MM.1S (cell line): ENCODE measurements around the gene PLPP6.

Source experiments
- EZH2phosphoT487 ChIP-seq: fragments of 300-600 bp; sonication (generic); IDR thresholded peaks from 2 replicates; pipeline ENCODE4 v1.6.1; 2018; ENCODE audit warnings: antibody characterized with exemption, low read length
- TF ChIP-seq, protein P1 (sequence below): fragments of 300-600 bp; sonication (generic); IDR thresholded peaks from 2 replicates; pipeline ENCODE4 v1.5.1; 2016; ENCODE audit warnings: antibody characterized with exemption, low read length, mixed read lengths

DNA sequence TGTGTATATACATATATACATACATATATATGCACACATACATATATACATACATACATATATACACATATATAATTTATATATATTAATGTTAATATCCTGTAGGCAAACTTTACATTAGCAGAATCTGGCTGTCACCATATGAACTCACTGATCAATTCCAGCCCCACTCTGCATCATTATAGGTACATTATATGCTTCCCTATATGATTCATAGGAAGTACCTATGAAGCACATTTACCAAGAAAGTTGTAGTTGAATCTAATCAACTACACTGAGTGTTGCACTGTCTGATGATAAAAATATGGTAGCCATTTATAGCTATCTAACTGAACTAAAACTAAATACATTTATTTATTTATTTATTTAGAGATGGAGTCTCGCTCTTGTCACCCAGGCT is 9.6 kb downstream of the PLPP6 start:
- TF ChIP-seq, protein P1, sequence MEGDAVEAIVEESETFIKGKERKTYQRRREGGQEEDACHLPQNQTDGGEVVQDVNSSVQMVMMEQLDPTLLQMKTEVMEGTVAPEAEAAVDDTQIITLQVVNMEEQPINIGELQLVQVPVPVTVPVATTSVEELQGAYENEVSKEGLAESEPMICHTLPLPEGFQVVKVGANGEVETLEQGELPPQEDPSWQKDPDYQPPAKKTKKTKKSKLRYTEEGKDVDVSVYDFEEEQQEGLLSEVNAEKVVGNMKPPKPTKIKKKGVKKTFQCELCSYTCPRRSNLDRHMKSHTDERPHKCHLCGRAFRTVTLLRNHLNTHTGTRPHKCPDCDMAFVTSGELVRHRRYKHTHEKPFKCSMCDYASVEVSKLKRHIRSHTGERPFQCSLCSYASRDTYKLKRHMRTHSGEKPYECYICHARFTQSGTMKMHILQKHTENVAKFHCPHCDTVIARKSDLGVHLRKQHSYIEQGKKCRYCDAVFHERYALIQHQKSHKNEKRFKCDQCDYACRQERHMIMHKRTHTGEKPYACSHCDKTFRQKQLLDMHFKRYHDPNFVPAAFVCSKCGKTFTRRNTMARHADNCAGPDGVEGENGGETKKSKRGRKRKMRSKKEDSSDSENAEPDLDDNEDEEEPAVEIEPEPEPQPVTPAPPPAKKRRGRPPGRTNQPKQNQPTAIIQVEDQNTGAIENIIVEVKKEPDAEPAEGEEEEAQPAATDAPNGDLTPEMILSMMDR: no peak
- no peak for TF ChIP-seq EZH2phosphoT487
